ENCODE results near the gene ARL5B. TPM values are rescaled to one million over a fixed set of nuclear protein-coding genes. Genes with fewer than 3 reads are reported as not detected.

The ARL5B gene
- total RNA-seq, 4 donors from 2014 or later = 8.3 to 12.1 (median 11.1) TPM

DNA sequence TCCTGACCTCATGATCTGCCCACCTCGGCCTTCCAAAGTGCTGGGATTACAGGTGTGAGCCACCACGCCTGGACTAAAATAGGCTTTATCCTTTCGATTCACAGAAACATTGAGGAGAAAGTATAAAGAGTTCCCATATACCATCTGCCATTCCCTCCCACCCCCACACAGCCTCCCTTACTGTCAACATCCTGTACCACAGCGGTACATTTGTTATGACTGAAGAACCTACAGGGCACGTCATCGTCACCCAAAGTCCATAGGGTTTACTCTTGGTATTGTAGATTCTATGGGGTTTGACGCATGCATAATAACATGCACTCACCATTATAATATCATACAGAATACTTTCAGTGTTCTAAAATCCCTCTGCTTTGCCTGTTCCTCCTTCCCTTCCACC is 28.0 kb downstream of the ARL5B start:
- WGBS, 2 donors (ENCODE audit: low coverage in 1 of 2) = 78 to 81% methylated on average over 5 to 7 of the region's 7 CpGs
- no peak for TF ChIP-seq POLR2AphosphoS5 (IDR thresholded peaks at IDR 0.05)
- no peak for TF ChIP-seq EP300 (IDR thresholded peaks at IDR 0.05)
- TF ChIP-seq CTCF (IDR thresholded peaks at IDR 0.05) = no peak
- TF ChIP-seq POLR2A (IDR thresholded peaks at IDR 0.05) = no peak

GRCh38 chr10:18687706-18688105 is 28.5 kb downstream of the ARL5B start:
- no peaks in the 10 kb centered on the region for H3K4me1 ChIP-seq
- TF ChIP-seq EP300 (IDR thresholded peaks at IDR 0.05) = no peak
- TF ChIP-seq POLR2AphosphoS5 (IDR thresholded peaks at IDR 0.05) = no peak
- no peak for TF ChIP-seq CTCF (IDR thresholded peaks at IDR 0.05)
- TF ChIP-seq POLR2A (IDR thresholded peaks at IDR 0.05) = no peak
- WGBS, 2 donors (ENCODE audit: low coverage in 1 of 2) = 56 to 77% methylated on average over 4 to 5 of the region's 5 CpGs
- peaks cover 0 to 4% of the 10 kb centered on the region in 2 donors for H3K36me3 ChIP-seq
- H3K27ac ChIP-seq = no peak overlapping the region
- no peaks in the 10 kb centered on the region for H3K27me3 ChIP-seq
- H3K4me3 ChIP-seq = no peak overlapping the region
- H3K9me3 ChIP-seq = no peaks in the 10 kb centered on the region
- no peak for ATAC-seq

More for the DNA sequence above, 28.0 kb downstream of the ARL5B start:
- ATAC-seq = no peak
- H3K4me3 ChIP-seq = no peak overlapping the region
- no peaks in the 10 kb centered on the region for H3K9me3 ChIP-seq
- H3K27me3 ChIP-seq = no peaks in the 10 kb centered on the region
- H3K27ac ChIP-seq = no peak overlapping the region
- H3K4me1 ChIP-seq = no peaks in the 10 kb centered on the region
- peaks cover 0 to 6% of the 10 kb centered on the region in 2 donors for H3K36me3 ChIP-seq

- Histone ChIP-seq H3K4me1 (no peaks in the 10 kb centered on the region), H3K4me3 (no peak overlapping the region), H3K9me3 (no peaks in the 10 kb centered on the region), H3K27me3 (no peaks in the 10 kb centered on the region), H3K36me3 (no peaks in the 10 kb centered on the region), H3K27ac (no peak overlapping the region)
- TF ChIP-seq POLR2A (IDR thresholded peaks at IDR 0.05) (no peak), POLR2AphosphoS5 (IDR thresholded peaks at IDR 0.05) (no peak), CTCF (IDR thresholded peaks at IDR 0.05) (peak in 2 of 4 experiments; percentile 12 to 32)
- 8% methylated on average over 3 of the region's 3 CpGs for whole genome bisulfite sequencing, 2 donors (ENCODE audit: low coverage in 1 of 2)
- ATAC-seq = no peak
These were observed 30.3 kb downstream of the ARL5B start for GRCh38 chr10:18689498-18689897.

GRCh38 chr10:18690541-18690940 is 31.3 kb downstream of the ARL5B start:
- no peak overlapping the region for H3K4me3 ChIP-seq
- H3K36me3 ChIP-seq = no peaks in the 10 kb centered on the region
- no peak for ATAC-seq
- TF ChIP-seq POLR2A (IDR thresholded peaks at IDR 0.05) (no peak), CTCF (IDR thresholded peaks at IDR 0.05) (no peak), EP300 (IDR thresholded peaks at IDR 0.05) (no peak), POLR2AphosphoS5 (IDR thresholded peaks at IDR 0.05) (no peak)
- no peaks in the 10 kb centered on the region for H3K4me1 ChIP-seq
- no peak overlapping the region for H3K27ac ChIP-seq
- no peaks in the 10 kb centered on the region for H3K27me3 ChIP-seq
- 88 to 89% methylated on average over 2 to 6 of the region's 6 CpGs for WGBS, 2 donors (ENCODE audit: low coverage in 1 of 2)
- H3K9me3 ChIP-seq = no peaks in the 10 kb centered on the region
